Tibial artery (tissue), 4 donors: ENCODE measurements around the gene ROR2.

ENCODE experiments used
- DNase-seq, 2 donors: peaks; one replicate each; pipeline ENCODE4 v3.0.0-alpha.2; 2019
- H3K27ac ChIP-seq, 2 donors: fragments of 200-600 bp; sonication (generic) in 1 of 2; 1 replicate in 1 of 2; 2 replicates in 1 of 2; pipeline ENCODE4 v1.5.1; 2018 to 2019; ENCODE audit warnings: mild to moderate bottlenecking in 1 of 2
- H3K27me3 ChIP-seq, 2 donors: fragments of 200-600 bp; sonication (generic) in 1 of 2; one replicate each; pipeline versions ENCODE4 v1.5.1 to v1.6.0; 2016 to 2019
- H3K36me3 ChIP-seq, 3 donors: fragments of 200-600 bp; sonication (generic) in 2 of 3; one replicate each; pipeline ENCODE4 v1.5.1; 2016 to 2019; ENCODE audit warnings: mild to moderate bottlenecking in 2 of 3
- H3K4me1 ChIP-seq, 4 donors: fragments of 200-600 bp; sonication (generic) in 2 of 4; 1 replicate in 3 of 4; 2 replicates in 1 of 4; pipeline ENCODE4 v1.5.1; 2016 to 2019
- H3K4me3 ChIP-seq, 2 donors: fragments of 200-600 bp; sonication (generic) in 1 of 2; 1 replicate in 1 of 2; 2 replicates in 1 of 2; pipeline ENCODE4 v1.5.1; 2018 to 2019; ENCODE audit warnings: mild to moderate bottlenecking in 2 of 2
- H3K9me3 ChIP-seq, 3 donors: fragments of 200-600 bp; sonication (generic) in 1 of 3; one replicate each; pipeline ENCODE4 v1.5.1; 2016 to 2019
- intact Hi-C: fragments of 100-400 bp; cut with DNase I; formaldehyde crosslinking; loops from one replicate; pipeline ENCODE4 v1.15.0; 2023; ENCODE audit warnings: low total_unique reads
- TF ChIP-seq, protein P1 (sequence below), 2 experiments: fragments of 200-600 bp in 1 of 2; fragments of 450-650 bp in 1 of 2; IDR thresholded peaks; one replicate each; pipeline ENCODE4 v1.5.1; 2017 to 2019; ENCODE audit warnings: antibody characterized with exemption in 2 of 2, mild to moderate bottlenecking in 1 of 2, moderate library complexity in 1 of 2

The ROR2 gene

DNA sequence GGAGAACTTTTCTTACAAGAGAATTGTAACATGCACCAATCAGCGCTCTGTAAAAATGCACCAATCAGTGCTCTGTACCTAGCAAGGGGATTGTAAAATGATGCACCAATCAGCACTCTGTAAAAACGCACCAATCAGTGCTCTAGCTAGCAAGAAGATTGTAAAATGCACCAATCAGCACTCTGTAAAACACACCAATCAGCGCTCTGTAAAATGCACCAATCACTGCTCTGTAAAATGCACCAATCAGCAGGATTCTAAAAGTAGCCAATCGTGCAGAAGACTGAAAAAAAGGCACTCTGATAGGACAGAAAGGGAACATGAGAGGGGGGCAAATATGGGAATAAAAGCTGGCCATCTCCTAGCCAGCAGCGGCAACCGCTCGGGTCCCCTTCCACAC, 233.2 kb downstream of the ROR2 start:
- Histone ChIP-seq H3K36me3 (no peaks in the 10 kb centered on the region), H3K4me1 (no peaks in the 10 kb centered on the region), H3K4me3 (no peak overlapping the region), H3K27me3 (peaks cover 0 to 36% of the 10 kb centered on the region in 2 donors), H3K27ac (no peak overlapping the region), H3K9me3 (peaks cover 0 to 7% (median 5%) of the 10 kb centered on the region in 3 donors)
- intact Hi-C loops: no loop called here
- TF ChIP-seq, protein P1, sequence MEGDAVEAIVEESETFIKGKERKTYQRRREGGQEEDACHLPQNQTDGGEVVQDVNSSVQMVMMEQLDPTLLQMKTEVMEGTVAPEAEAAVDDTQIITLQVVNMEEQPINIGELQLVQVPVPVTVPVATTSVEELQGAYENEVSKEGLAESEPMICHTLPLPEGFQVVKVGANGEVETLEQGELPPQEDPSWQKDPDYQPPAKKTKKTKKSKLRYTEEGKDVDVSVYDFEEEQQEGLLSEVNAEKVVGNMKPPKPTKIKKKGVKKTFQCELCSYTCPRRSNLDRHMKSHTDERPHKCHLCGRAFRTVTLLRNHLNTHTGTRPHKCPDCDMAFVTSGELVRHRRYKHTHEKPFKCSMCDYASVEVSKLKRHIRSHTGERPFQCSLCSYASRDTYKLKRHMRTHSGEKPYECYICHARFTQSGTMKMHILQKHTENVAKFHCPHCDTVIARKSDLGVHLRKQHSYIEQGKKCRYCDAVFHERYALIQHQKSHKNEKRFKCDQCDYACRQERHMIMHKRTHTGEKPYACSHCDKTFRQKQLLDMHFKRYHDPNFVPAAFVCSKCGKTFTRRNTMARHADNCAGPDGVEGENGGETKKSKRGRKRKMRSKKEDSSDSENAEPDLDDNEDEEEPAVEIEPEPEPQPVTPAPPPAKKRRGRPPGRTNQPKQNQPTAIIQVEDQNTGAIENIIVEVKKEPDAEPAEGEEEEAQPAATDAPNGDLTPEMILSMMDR (IDR thresholded peaks at IDR 0.05): no peak
- DNase-seq: no peak

DNA sequence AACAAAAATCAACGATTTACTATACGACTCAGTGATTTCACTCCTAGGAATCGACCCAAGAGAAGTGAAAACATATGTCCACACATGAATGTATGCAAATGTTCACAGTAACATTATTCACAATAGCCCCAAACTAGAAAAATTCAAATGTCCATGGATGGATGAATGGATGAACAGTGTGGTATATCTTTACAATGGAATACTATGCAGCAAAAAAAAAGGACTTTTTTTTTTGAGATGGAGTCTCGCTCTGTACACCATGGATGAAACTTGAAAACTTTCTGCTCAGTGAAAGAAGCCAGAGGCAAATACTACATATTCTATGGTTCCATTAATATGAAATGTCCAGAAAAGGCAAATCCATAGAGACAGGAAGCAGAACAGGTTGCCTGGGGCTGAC, 233.8 kb downstream of the ROR2 start:
- no peak for DNase-seq
- H3K27me3 ChIP-seq: peaks cover 0 to 36% of the 10 kb centered on the region in 2 donors
- no peak overlapping the region for H3K27ac ChIP-seq
- TF ChIP-seq, protein P1 (IDR thresholded peaks at IDR 0.05): no peak
- H3K9me3 ChIP-seq: peaks cover 0 to 7% (median 5%) of the 10 kb centered on the region in 3 donors
- H3K4me1 ChIP-seq: no peaks in the 10 kb centered on the region
- H3K36me3 ChIP-seq: no peaks in the 10 kb centered on the region
- no peak overlapping the region for H3K4me3 ChIP-seq
- intact Hi-C loops: no loop called here

DNA sequence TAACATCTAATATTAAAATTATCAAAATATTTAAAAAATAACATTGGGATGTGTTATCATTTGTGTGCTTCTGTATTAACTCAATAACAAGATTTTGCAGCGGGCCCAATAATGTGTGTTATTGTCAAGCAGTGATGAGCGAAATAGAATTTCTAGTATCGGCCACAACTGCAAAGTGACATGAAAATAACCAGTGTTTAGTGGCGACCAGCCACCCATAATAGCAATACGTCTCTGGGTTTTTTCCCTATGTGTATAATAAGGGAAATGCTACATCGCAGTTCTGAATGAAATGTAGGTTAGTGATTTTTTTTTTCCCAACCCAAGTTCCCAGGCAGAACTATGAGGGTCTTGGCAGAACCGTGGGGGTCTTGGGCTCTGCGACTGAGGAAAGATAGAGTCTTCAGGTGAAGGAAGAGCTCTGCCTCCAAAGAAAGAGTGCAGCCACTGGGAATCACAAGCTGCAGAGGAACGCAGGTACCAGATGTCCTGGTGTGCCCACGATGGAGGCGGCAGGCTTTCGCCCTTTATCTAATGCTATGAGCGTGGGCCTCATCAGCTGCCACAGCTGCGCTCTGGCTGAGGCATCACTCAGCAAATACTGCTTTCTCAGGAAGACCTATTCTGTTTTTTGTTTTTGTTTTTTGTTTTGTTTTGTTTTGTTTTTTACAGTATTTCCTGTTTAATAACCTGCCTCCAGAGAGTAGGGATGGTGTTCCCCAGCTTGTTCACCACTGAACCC, 235.0 kb downstream of the ROR2 start:
- Histone ChIP-seq H3K27me3 (peaks cover 0 to 42% of the 10 kb centered on the region in 2 donors), H3K9me3 (peaks cover 0 to 7% (median 5%) of the 10 kb centered on the region in 3 donors), H3K4me1 (no peaks in the 10 kb centered on the region), H3K27ac (no peak overlapping the region), H3K4me3 (no peak overlapping the region), H3K36me3 (no peaks in the 10 kb centered on the region)
- no peak for DNase-seq
- TF ChIP-seq, protein P1 (IDR thresholded peaks at IDR 0.05): no peak
- intact Hi-C loops: no loop called here

DNA sequence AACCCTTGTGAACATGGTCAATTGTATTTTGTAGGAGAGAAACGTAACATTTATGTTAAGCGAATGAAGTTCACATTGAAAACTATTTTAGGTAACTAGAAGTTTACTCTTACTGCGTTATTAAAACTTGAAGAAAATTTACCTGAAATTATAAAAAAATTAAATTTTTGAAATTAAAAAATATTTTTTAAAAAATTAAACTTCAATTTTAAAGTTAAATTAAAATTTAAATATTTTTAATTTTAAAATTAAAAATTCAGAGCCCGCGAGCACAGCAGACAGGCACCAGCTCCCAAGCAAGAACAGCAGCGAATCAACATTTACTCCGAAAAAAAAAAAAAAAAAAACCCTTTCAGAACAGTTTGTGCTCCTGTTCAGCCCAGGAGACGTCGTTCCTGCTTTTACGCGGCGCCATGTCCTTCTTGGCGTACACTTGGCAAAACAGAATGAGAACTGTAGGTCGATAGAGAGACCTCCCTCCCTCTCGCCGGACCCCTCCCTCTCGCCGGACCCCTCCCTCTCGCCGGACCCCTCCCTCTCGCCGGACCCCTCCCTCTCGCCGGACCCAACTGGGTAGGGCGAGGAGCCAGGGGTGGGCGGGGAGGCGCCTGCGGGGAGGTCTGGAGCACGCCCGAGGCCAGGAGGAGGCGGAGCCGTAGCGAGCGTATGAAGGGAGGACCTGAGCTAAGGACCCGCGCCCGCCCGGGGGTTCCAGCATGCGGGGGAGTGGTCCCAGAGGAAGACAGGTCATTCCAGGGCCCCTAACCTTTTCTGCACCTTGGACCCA, 235.8 kb downstream of the ROR2 start:
- Histone ChIP-seq H3K36me3 (no peaks in the 10 kb centered on the region), H3K27me3 (peaks cover 0 to 40% of the 10 kb centered on the region in 2 donors), H3K27ac (no peak overlapping the region), H3K4me3 (peak overlapping the region; percentile 26 to 28), H3K9me3 (peaks cover 0 to 7% (median 5%) of the 10 kb centered on the region in 3 donors), H3K4me1 (no peaks in the 10 kb centered on the region)
- intact Hi-C loops: no loop called here
- DNase-seq: no peak
- TF ChIP-seq, protein P1 (IDR thresholded peaks at IDR 0.05): no peak

DNA sequence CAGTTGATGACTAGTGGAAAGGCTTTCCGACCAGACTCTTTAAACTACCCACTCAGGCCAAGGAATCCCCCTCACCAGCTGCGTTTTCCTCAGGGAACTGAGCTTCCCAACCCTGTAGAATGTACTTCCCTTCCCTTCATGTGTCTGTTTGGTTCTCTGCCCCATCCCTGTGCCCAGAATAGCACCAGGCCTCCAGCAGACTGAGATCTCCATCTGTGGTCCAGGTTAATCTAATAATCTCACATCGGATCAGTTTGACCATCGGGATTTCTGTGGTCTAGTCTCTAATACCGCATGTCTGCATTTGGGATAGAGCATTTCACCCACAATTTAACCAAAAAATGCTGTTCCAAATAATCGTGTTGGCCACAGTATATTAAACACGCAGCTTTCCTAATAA, 237.2 kb downstream of the ROR2 start:
- H3K9me3 ChIP-seq: peaks cover 0 to 7% (median 5%) of the 10 kb centered on the region in 3 donors
- DNase-seq: no peak
- intact Hi-C loops: no loop called here
- H3K4me1 ChIP-seq: no peaks in the 10 kb centered on the region
- no peaks in the 10 kb centered on the region for H3K36me3 ChIP-seq
- H3K27ac ChIP-seq: no peak overlapping the region
- H3K4me3 ChIP-seq: no peak overlapping the region
- peaks cover 0 to 32% of the 10 kb centered on the region in 2 donors for H3K27me3 ChIP-seq
- TF ChIP-seq, protein P1 (IDR thresholded peaks at IDR 0.05): no peak
